Spleen (tissue), 11 donors: ENCODE results near the gene HDAC4. TPM values are rescaled to one million over a fixed set of nuclear protein-coding genes. Genes with fewer than 3 reads are reported as not detected.

Experiments used
- DNase-seq: peaks from one replicate; pipeline ENCODE4 v3.0.0-alpha.2; 2020
- H3K27ac ChIP-seq, 8 donors: fragments of 200-600 bp; sonication (generic) in 7 of 8; 1 replicate in 4 of 8; 2 replicates in 4 of 8; pipeline versions ENCODE4 v1.5.0 to v1.8.0; 2016 to 2021; ENCODE audit warnings: inconsistent platforms in 4 of 8, mild to moderate bottlenecking in 4 of 8, moderate library complexity in 1 of 8
- H3K27me3 ChIP-seq, 7 donors: fragments of 200-600 bp; sonication (generic) in 6 of 7; replicated peaks in 1 of 7; 1 replicate in 4 of 7; 2 replicates in 3 of 7; pipeline versions ENCODE4 v1.5.0 to v1.8.0; 2016 to 2021; ENCODE audit warnings: inconsistent platforms in 3 of 7, mild to moderate bottlenecking in 1 of 7
- H3K36me3 ChIP-seq, 6 donors: fragments of 200-600 bp; sonication (generic) in 5 of 6; 1 replicate in 4 of 6; 2 replicates in 2 of 6; pipeline versions ENCODE4 v1.5.0 to v1.8.0; 2016 to 2021; ENCODE audit warnings: inconsistent platforms in 2 of 6
- H3K4me1 ChIP-seq, 6 donors: fragments of 200-600 bp; sonication (generic) in 5 of 6; 1 replicate in 3 of 6; 2 replicates in 3 of 6; pipeline versions ENCODE4 v1.5.0 to v1.8.0; 2016 to 2021; ENCODE audit warnings: inconsistent platforms in 3 of 6
- H3K4me3 ChIP-seq, 8 donors: fragments of 200-600 bp; sonication (generic) in 7 of 8; 1 replicate in 4 of 8; 2 replicates in 4 of 8; pipeline versions ENCODE4 v1.5.0 to v1.8.0; 2016 to 2021; ENCODE audit warnings: inconsistent platforms in 4 of 8, mild to moderate bottlenecking in 4 of 8, moderate library complexity in 2 of 8
- H3K9me3 ChIP-seq, 8 donors: fragments of 200-600 bp; sonication (generic) in 7 of 8; 1 replicate in 4 of 8; 2 replicates in 4 of 8; pipeline versions ENCODE4 v1.5.0 to v1.8.0; 2016 to 2021; ENCODE audit warnings: inconsistent platforms in 4 of 8
- POLR2A ChIP-seq, 3 donors: fragments of 450-650 bp; IDR thresholded peaks; one replicate each; pipeline ENCODE4 v1.5.1; 2017; ENCODE audit warnings: antibody characterized with exemption in 3 of 3, mild to moderate bottlenecking in 1 of 3
- POLR2AphosphoS5 ChIP-seq, 3 donors: sonication (generic); formaldehyde crosslinking; IDR thresholded peaks; one replicate each; pipeline ENCODE4 v1.5.1; 2017; ENCODE audit warnings: antibody characterized with exemption in 3 of 3
- WGBS, 5 donors: extraction: QIAGEN DNeasy Blood & Tissue Kit in 3 of 5; methylation state at CpG; one replicate each; pipeline versions ENCODE4 v1.1.5 to v1.1.7; 2013 to 2018; 5-methylcytosine and 5-hydroxymethylcytosine counted together
- intact Hi-C: fragments of 100-400 bp; cut with DNase I; formaldehyde crosslinking; loops from one replicate; pipeline ENCODE4 v1.15.0; 2023; ENCODE audit warnings: low total_unique reads
- polyA plus RNA-seq, 3 donors: library from polyadenylated mRNA; stranded (reverse); fragments of 200-250 nt; gene quantifications; one replicate each; pipeline ENCODE4 v1.2.1, GENCODE V29; 2013
- total RNA-seq, 7 donors: library from RNA; depleted of rRNA in 3 of 7; stranded (reverse); fragments of >200 nt in 3 of 7; fragmentation: NEBNext Ultra II Directional in 4 of 7; extraction: Animal tissue kit (Norgen Biotek cat#: 25700) in 4 of 7; gene quantifications; one replicate each; pipeline versions ENCODE4 v1.1.0 to v1.2.1, GENCODE V29; 2016 to 2021
- TF ChIP-seq, protein P1 (sequence below), 11 experiments: fragments of 200-600 bp in 7 of 11; fragments of 450-650 bp in 4 of 11; sonication (generic) in 4 of 11; IDR thresholded peaks in 8 of 11; conservative IDR thresholded peaks in 3 of 11; 1 replicate in 7 of 11; 2 replicates in 4 of 11; pipeline versions ENCODE4 v1.4.0 to v1.8.0; 2016 to 2021; ENCODE audit warnings: antibody characterized with exemption in 11 of 11, inconsistent platforms in 4 of 11, mild to moderate bottlenecking in 1 of 11
- donor health status: healthy with polysubstance abuse.
- donor health status: DM: no; HTN: no; CAD: no; lungs with moderate emphysema.
- donor health status: DM: no; HTN: no; CAD: no.
- donor health status: Bipolar disorder and iron deficiency.
- donor health status: healthy.
- donor health status: DM: no; HTN: no; CAD: no.
- donor health status: DM: yes; HTN: yes; CAD: no.

The HDAC4 gene
- total and polyA plus RNA-seq, 10 donors: 3.2 to 122 (median 69.5) TPM

DNA sequence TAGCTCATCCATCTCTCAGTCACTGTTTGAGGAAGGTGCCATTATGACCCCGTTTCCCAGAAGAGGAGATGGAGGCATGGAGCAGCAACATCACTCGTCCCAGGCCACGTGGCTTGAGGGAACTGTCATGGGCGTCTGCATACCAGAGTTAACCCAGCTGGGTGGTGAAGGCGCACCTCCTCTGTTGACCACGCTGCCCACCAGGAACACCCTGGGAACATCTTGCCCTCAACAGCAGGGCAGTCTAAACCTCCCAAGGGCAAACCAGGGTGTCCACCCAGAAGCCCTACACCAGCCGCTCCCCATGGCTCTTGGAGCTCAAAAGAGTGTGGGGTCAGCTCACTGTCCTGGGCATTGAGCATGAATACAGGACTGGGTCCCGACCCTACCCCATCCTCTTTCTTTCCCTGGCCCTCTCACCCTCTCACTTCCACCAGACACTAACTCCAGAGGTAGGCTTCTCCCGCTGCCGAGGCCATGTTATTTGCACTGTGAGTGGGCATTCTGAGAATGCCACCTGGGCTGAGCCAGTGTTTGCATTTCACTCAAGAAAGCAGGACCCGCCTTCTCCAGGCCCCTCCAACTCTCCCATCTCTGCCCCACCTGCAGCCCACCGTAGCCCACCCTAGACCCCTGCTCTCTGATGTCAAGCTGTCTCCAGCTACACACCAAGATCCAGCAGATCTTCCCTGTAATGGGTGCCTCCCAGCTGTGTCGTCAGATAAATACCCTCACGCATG lies 259.6 kb downstream of the HDAC4 start:
- TF ChIP-seq POLR2A (IDR thresholded peaks at IDR 0.05) (no peak), POLR2AphosphoS5 (IDR thresholded peaks at IDR 0.05) (no peak)
- TF ChIP-seq, protein P1, sequence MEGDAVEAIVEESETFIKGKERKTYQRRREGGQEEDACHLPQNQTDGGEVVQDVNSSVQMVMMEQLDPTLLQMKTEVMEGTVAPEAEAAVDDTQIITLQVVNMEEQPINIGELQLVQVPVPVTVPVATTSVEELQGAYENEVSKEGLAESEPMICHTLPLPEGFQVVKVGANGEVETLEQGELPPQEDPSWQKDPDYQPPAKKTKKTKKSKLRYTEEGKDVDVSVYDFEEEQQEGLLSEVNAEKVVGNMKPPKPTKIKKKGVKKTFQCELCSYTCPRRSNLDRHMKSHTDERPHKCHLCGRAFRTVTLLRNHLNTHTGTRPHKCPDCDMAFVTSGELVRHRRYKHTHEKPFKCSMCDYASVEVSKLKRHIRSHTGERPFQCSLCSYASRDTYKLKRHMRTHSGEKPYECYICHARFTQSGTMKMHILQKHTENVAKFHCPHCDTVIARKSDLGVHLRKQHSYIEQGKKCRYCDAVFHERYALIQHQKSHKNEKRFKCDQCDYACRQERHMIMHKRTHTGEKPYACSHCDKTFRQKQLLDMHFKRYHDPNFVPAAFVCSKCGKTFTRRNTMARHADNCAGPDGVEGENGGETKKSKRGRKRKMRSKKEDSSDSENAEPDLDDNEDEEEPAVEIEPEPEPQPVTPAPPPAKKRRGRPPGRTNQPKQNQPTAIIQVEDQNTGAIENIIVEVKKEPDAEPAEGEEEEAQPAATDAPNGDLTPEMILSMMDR (IDR thresholded peaks at IDR 0.05 in 8 of 11, conservative IDR thresholded peaks at IDR 0.05 in 3 of 11): no peak
- no peak overlapping the region for H3K4me3 ChIP-seq
- peaks cover 0 to 17% (median 6%) of the 10 kb centered on the region in 6 donors for H3K4me1 ChIP-seq
- H3K27me3 ChIP-seq: no peaks in the 10 kb centered on the region
- H3K9me3 ChIP-seq: peaks cover 0 to 3% (median 0%) of the 10 kb centered on the region in 8 donors
- intact Hi-C loops: no loop called here
- H3K36me3 ChIP-seq: peaks cover 0 to 100% (median 70%) of the 10 kb centered on the region in 6 donors
- 94 to 96% (median 96%) methylated on average over 11 to 14 of the region's 14 CpGs for WGBS, 5 donors
- H3K27ac ChIP-seq: no peak overlapping the region
- DNase-seq: no peak

DNA sequence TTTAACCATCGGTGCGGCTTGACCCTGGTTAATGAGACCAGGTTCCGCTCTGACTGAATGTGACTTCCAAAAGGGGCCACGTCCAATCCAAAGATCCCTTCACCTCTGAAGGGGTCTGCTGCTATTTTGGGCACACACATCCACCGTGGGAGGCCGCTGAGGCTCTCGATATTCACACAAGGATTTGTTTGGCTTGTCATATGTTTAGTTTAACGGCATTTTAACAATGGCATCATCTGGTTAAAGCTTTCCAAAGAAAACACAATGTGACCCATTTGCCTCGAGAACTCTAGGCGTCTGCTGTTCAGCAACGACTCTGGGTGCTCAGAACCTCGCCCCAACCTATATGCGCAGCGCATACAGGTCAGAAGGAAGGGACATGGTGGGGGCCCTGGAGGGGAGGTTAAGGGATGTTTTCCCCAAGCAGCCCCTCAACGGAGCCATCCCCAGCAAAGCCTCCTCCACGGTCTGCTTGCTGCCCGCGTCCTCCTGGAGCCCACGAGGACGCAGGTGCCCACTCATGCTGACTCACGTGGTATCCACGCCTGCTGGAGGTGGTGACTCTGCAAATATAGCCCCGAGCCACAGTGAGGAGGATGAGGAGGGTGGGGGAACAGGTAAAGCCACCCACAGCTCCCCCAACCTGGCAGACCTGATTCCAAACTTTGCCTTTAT lies 260.3 kb downstream of the HDAC4 start:
- H3K4me3 ChIP-seq: no peak overlapping the region
- no peak overlapping the region for H3K27ac ChIP-seq
- peaks cover 0 to 6% (median 0%) of the 10 kb centered on the region in 8 donors for H3K9me3 ChIP-seq
- 90 to 96% (median 92%) methylated on average over 20 to 23 of the region's 23 CpGs for WGBS, 5 donors
- no peaks in the 10 kb centered on the region for H3K27me3 ChIP-seq
- TF ChIP-seq, protein P1 (IDR thresholded peaks at IDR 0.05 in 8 of 11, conservative IDR thresholded peaks at IDR 0.05 in 3 of 11): no peak
- peak in 1 of 3 donors; percentile 42 for TF ChIP-seq POLR2AphosphoS5 (IDR thresholded peaks at IDR 0.05)
- peaks cover 0 to 17% (median 6%) of the 10 kb centered on the region in 6 donors for H3K4me1 ChIP-seq
- peaks cover 0 to 100% (median 64%) of the 10 kb centered on the region in 6 donors for H3K36me3 ChIP-seq
- intact Hi-C loops: no loop called here
- no peak for DNase-seq

DNA sequence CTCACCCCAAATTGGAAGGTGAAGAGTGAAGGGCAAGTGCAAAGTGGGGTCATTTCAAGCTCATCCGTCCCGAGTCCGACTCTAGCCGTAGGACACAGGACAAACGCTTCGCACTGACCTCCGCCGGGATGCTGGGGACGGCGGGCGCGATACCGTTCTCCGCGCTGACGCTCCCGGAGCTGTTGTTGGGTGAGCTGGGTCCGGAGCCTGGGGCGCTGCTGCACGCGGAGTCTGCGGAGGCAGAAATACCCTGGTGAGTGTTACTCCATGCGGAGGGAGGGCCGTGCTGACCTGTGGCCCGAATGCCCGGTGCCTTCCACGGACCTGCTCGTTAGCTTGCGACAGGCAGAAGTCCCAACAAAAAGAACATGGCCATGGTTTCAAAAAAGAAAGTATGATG lies 261.3 kb downstream of the HDAC4 start:
- H3K9me3 ChIP-seq: peaks cover 0 to 6% (median 0%) of the 10 kb centered on the region in 8 donors
- WGBS, 5 donors: 96 to 99% (median 97%) methylated on average over 29 of the region's 29 CpGs
- H3K4me1 ChIP-seq: peaks cover 0 to 17% (median 6%) of the 10 kb centered on the region in 6 donors
- DNase-seq: no peak
- H3K27me3 ChIP-seq: no peaks in the 10 kb centered on the region
- intact Hi-C loops: no loop called here
- no peak overlapping the region for H3K27ac ChIP-seq
- TF ChIP-seq, protein P1 (IDR thresholded peaks at IDR 0.05 in 8 of 11, conservative IDR thresholded peaks at IDR 0.05 in 3 of 11): no peak
- TF ChIP-seq POLR2AphosphoS5 (IDR thresholded peaks at IDR 0.05) (no peak), POLR2A (IDR thresholded peaks at IDR 0.05) (no peak)
- H3K36me3 ChIP-seq: peaks cover 0 to 100% (median 60%) of the 10 kb centered on the region in 6 donors
- no peak overlapping the region for H3K4me3 ChIP-seq

DNA sequence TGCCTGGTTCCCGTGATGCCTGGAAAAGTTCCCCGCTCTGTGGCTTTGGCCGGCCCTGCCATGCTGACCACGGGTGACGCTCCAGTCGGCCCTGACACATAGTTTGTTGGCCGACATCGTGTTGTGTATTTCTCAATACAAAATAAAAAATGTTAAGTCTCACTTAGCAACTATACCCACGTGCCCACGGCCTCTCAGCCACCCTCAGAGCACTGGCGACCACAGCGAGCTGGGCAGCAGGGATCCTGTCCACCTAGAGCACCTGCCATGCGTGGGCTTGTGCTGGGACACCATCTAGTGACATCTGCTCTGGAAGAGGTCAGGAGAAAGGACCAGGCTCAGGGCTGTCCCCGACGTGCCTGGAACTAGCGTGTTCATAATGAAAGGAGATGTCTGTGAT lies 261.7 kb downstream of the HDAC4 start:
- H3K36me3 ChIP-seq: peaks cover 0 to 100% (median 60%) of the 10 kb centered on the region in 6 donors
- intact Hi-C loops: no loop called here
- DNase-seq: no peak
- H3K4me1 ChIP-seq: peaks cover 0 to 17% (median 6%) of the 10 kb centered on the region in 6 donors
- H3K27ac ChIP-seq: no peak overlapping the region
- no peaks in the 10 kb centered on the region for H3K27me3 ChIP-seq
- TF ChIP-seq, protein P1 (IDR thresholded peaks at IDR 0.05 in 8 of 11, conservative IDR thresholded peaks at IDR 0.05 in 3 of 11): no peak
- TF ChIP-seq POLR2A (IDR thresholded peaks at IDR 0.05) (no peak), POLR2AphosphoS5 (IDR thresholded peaks at IDR 0.05) (no peak)
- WGBS, 5 donors: 91 to 97% (median 95%) methylated on average over 16 of the region's 16 CpGs
- H3K9me3 ChIP-seq: peaks cover 0 to 6% (median 0%) of the 10 kb centered on the region in 8 donors
- H3K4me3 ChIP-seq: no peak overlapping the region
